Right atrium auricular region (tissue), 2 donors: ENCODE data around the gene PTPRN2. TPM values are rescaled to one million over a fixed set of nuclear protein-coding genes. Genes with fewer than 3 reads are reported as not detected.
"Not testable (repeated sequence)": the region's sequence is repeated elsewhere in the genome, so short reads cannot be mapped to it uniquely, and the experiment has no call there.

Experiments used
- DNase-seq: peaks from one replicate; pipeline ENCODE4 v3.0.0-alpha.2; 2019; ENCODE audit warnings: low spot score
- H3K27ac ChIP-seq, 2 donors: fragments of 200-600 bp; sonication (generic); 1 replicate in 1 of 2; 2 replicates in 1 of 2; pipeline ENCODE4 v1.5.1; 2016 to 2019
- H3K27me3 ChIP-seq, 2 donors: fragments of 200-600 bp; sonication (generic); one replicate each; pipeline versions ENCODE4 v1.5.1 to v1.6.0; 2017 to 2019
- H3K36me3 ChIP-seq: fragments of 200-600 bp; sonication (generic); one replicate; pipeline ENCODE4 v1.5.1; 2016
- H3K4me1 ChIP-seq, 2 donors: fragments of 200-600 bp; sonication (generic); one replicate each; pipeline versions ENCODE4 v1.5.1 to v1.6.0; 2017 to 2019
- H3K4me3 ChIP-seq, 2 donors: fragments of 200-600 bp; sonication (generic); 1 replicate in 1 of 2; 2 replicates in 1 of 2; pipeline ENCODE4 v1.5.1; 2017 to 2019; ENCODE audit warnings: mild to moderate bottlenecking in 1 of 2, moderate library complexity in 1 of 2
- H3K9me3 ChIP-seq, 2 donors: fragments of 200-600 bp; sonication (generic); one replicate each; pipeline ENCODE4 v1.5.1; 2019
- total RNA-seq, 2 donors: library from RNA; depleted of rRNA; stranded (reverse); fragments of >200 nt; gene quantifications; one replicate each; pipeline ENCODE4 v1.1.0, GENCODE V29; 2016
- TF ChIP-seq, protein P1 (sequence below), 2 donors: fragments of 200-600 bp; sonication (generic); IDR thresholded peaks; one replicate each; pipeline ENCODE4 v1.5.1; 2019; ENCODE audit warnings: antibody characterized with exemption in 2 of 2

PTPRN2 gene
- total RNA-seq, 2 donors from 2014 or later, result 2.6 to 2.7 TPM

DNA sequence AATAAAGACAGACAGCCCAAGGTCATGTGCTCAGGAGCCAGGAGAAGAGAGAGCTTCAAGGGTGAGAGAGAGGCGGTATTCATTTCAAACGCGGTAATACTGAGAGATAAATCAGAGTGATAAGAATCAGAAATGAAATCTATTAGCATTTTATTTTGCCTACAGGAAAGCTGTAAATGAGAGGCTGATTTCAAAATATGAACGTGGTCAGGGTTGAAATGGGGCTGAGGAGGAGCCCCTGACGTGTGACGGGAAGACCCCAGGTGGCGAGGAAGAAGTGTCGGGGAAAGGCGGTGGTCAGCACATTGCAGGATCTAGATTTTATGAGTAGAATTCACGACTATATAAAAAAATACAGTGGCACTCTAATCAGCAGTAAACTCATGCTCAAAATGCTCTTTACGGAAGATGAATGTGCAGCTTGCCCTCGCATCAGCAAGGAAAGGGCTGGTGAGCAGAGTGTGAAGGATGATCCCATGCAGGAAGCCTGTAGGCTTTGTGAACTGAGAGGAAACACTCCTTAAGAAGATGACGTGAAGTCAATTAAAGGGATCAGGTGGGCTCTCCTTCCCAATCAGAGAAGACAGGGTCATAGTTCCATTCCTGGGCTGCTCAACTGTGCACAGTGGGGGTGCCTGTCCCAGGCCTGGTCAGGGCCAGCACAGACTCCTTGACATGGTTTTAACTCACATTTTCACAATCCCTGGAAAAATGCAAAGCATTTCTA lies 360.2 kb downstream of the PTPRN2 start:
- TF ChIP-seq, protein P1, sequence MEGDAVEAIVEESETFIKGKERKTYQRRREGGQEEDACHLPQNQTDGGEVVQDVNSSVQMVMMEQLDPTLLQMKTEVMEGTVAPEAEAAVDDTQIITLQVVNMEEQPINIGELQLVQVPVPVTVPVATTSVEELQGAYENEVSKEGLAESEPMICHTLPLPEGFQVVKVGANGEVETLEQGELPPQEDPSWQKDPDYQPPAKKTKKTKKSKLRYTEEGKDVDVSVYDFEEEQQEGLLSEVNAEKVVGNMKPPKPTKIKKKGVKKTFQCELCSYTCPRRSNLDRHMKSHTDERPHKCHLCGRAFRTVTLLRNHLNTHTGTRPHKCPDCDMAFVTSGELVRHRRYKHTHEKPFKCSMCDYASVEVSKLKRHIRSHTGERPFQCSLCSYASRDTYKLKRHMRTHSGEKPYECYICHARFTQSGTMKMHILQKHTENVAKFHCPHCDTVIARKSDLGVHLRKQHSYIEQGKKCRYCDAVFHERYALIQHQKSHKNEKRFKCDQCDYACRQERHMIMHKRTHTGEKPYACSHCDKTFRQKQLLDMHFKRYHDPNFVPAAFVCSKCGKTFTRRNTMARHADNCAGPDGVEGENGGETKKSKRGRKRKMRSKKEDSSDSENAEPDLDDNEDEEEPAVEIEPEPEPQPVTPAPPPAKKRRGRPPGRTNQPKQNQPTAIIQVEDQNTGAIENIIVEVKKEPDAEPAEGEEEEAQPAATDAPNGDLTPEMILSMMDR (IDR thresholded peaks at IDR 0.05), result no peak
- H3K4me1 ChIP-seq, result no peaks in the 10 kb centered on the region
- no peaks in the 10 kb centered on the region for H3K36me3 ChIP-seq

DNA sequence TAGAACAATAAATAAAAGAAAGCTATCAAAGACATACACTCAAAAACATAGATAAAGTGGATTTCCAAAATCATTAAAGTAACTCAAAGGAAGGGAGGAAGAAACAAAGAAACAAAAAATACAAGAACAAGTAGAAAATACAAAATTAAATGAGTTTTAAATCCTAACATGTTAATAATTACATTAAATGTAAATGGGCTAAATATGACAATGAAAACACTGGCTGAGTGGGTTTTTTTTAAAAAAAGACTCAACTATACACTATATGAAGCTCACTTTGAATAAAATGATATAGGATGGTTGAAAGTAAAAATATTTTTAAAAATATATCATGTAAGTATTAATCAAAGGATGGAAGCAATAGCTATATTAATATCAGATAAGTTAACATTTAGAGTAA lies 371.4 kb downstream of the PTPRN2 start:
- peaks cover 5 to 18% of the 10 kb centered on the region in 2 donors for H3K9me3 ChIP-seq
- TF ChIP-seq, protein P1 (IDR thresholded peaks at IDR 0.05), result no peak
- no peak overlapping the region for H3K4me3 ChIP-seq
- no peak for DNase-seq
- H3K27me3 ChIP-seq, result no peaks in the 10 kb centered on the region
- no peaks in the 10 kb centered on the region for H3K4me1 ChIP-seq
- H3K36me3 ChIP-seq, result no peaks in the 10 kb centered on the region
- H3K27ac ChIP-seq, result no peak overlapping the region

More for the DNA sequence above, 360.2 kb downstream of the PTPRN2 start:
- DNase-seq, result no peak
- Histone ChIP-seq H3K27me3 (no peaks in the 10 kb centered on the region), H3K4me3 (no peak overlapping the region), H3K9me3 (peaks cover 0 to 22% of the 10 kb centered on the region in 2 donors), H3K27ac (no peak overlapping the region)

DNA sequence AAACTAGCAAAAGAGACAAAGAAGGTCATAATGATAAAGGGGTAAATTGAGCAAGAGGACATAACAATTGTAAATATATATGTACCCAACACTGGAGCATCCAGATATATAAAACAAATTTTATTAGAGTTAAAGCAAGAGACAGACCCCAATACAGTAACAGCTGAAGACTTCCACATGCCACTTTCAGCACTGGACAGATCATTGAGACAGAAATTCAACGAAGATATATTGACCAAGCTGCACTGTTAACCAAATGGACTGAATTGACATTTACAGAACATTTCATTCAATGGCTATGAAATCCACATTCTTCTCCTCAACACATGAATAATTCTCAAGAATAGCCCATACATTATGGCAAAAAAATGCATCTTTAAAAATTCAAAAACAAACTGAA lies 378.2 kb downstream of the PTPRN2 start:
- TF ChIP-seq, protein P1 (IDR thresholded peaks at IDR 0.05), result no peak
- Histone ChIP-seq H3K4me1 (no peaks in the 10 kb centered on the region), H3K27ac (no peak overlapping the region), H3K9me3 (no peaks in the 10 kb centered on the region), H3K4me3 (no peak overlapping the region), H3K36me3 (no peaks in the 10 kb centered on the region), H3K27me3 (no peaks in the 10 kb centered on the region)
- DNase-seq, result no peak

DNA sequence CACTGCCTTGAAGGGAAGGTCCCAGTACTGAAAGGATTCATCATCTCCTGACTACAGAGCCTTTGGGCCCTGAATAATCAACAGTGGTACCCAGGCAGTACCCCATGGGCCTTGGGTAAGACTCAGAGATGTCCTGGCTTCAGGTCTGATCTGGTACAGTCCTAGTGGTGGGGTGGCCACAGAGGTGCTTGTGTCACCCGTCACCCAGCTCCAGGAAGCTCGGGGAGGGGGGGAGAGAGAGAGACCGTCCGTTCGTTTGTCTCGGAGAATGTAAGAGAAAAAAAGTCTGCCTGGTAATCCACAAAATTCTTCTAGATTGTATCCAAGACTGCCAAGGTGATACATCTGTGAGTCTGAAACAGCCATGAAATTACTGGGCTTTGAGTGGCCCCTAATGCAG lies 381.3 kb downstream of the PTPRN2 start:
- TF ChIP-seq, protein P1 (IDR thresholded peaks at IDR 0.05), result no peak

DNA sequence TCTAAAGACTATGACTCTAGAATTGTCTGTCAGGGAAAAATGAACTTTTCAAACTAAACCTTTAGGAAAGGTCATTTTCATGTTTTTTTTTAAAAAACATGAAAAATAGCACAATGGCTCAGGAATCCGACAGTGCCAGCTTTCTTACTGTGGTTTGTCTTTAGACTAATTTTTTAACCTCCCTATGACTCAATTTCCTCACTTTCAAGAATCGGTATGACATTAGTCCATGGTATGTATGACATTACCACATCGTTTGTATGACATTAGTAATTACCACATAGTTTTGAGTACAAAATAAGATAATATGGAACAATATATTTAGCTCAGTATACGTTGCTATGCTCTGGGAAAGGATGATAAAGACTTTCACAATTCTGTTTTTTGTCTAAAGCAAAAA lies 383.2 kb downstream of the PTPRN2 start:
- DNase-seq, result no peak
- TF ChIP-seq, protein P1 (IDR thresholded peaks at IDR 0.05), result no peak
- Histone ChIP-seq H3K4me1 (no peaks in the 10 kb centered on the region), H3K27ac (no peak overlapping the region), H3K36me3 (no peaks in the 10 kb centered on the region), H3K4me3 (no peak overlapping the region), H3K9me3 (no peaks in the 10 kb centered on the region), H3K27me3 (no peaks in the 10 kb centered on the region)

More for the DNA sequence above, 381.3 kb downstream of the PTPRN2 start:
- H3K36me3 ChIP-seq, result no peaks in the 10 kb centered on the region
- no peak for DNase-seq
- no peak overlapping the region for H3K27ac ChIP-seq
- no peaks in the 10 kb centered on the region for H3K4me1 ChIP-seq
- no peaks in the 10 kb centered on the region for H3K27me3 ChIP-seq
- no peak overlapping the region for H3K4me3 ChIP-seq
- no peaks in the 10 kb centered on the region for H3K9me3 ChIP-seq

DNA sequence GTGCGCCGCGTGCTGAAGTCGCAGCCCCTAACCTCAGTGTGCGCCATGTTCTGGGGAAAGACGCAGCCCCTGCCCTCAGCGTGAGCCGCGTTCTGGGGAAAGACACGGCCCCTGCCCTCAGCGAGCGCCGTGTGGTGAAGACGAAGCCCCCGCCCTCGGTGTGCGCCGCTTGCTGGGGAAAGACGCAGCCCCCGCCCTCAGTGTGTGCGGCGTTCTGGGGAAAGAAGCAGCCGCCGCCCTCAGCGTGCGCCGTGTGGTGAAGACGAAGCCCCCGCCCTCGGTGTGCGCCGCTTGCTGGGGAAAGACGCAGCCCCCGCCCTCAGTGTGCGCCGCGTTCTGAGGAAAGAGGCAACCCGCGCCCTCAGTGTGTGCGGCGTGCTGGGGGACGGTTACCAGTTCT lies 383.7 kb downstream of the PTPRN2 start:
- not testable (repeated sequence) for DNase-seq, H3K4me3 ChIP-seq, H3K36me3 ChIP-seq, H3K9me3 ChIP-seq, H3K4me1 ChIP-seq, H3K27ac ChIP-seq, H3K27me3 ChIP-seq
